ENCODE data around the gene DUSP1.

DUSP1 gene

GRCh38 chr5:172777881-172778814, 7.2 kb upstream of the DUSP1 start:
- TF ChIP-seq GLIS3 (CRISPR knock-in tag; IDR thresholded peaks at IDR 0.05), result no peak
- no peak for TF ChIP-seq TSHZ2 (CRISPR knock-in tag; IDR thresholded peaks at IDR 0.05)
- no peak for TF ChIP-seq ZFP3 (CRISPR knock-in tag; IDR thresholded peaks at IDR 0.05)
- peak; percentile 71 for ATAC-seq

DNA sequence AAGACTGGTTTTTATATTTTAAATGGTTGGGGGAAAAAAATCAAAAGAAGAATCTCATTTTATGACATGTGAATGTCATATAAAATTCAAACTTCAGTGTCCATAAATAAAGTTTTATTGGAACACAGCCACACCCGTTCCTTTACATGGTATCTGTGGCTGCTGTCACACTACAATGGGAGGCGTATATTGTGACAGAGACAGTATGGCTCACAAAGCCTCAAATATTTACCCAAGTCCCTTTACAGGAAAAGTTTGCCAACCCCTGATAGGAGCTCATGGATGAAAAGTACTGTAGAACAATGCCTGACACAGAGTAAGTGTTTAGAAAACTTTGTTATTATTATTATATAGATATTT, 5.2 kb upstream of the DUSP1 start:
- ATAC-seq, result no peak
- TF ChIP-seq GLIS3 (CRISPR knock-in tag; IDR thresholded peaks at IDR 0.05), result no peak
- TF ChIP-seq TSHZ2 (CRISPR knock-in tag; IDR thresholded peaks at IDR 0.05), result no peak
- TF ChIP-seq PPARA (CRISPR knock-in tag; IDR thresholded peaks at IDR 0.05; ENCODE audit: borderline replicate concordance), result no peak
- no peak for TF ChIP-seq PATZ1 (CRISPR knock-in tag; IDR thresholded peaks at IDR 0.05; ENCODE audit: borderline replicate concordance)
- TF ChIP-seq RARB (CRISPR knock-in tag; IDR thresholded peaks at IDR 0.05), result no peak
- no peak for TF ChIP-seq POU6F1 (CRISPR knock-in tag; IDR thresholded peaks at IDR 0.05; ENCODE audit: borderline replicate concordance, low read depth)
- TF ChIP-seq CSDC2 (CRISPR knock-in tag; IDR thresholded peaks at IDR 0.05), result no peak
- no peak for TF ChIP-seq ZNF8 (CRISPR knock-in tag; IDR thresholded peaks at IDR 0.05)
- TF ChIP-seq ZNF70 (CRISPR knock-in tag; IDR thresholded peaks at IDR 0.05), result no peak
- TF ChIP-seq ZNF565 (CRISPR knock-in tag; conservative IDR thresholded peaks at IDR 0.05; ENCODE audit: low read depth), result no peak
- TF ChIP-seq, protein P1, sequence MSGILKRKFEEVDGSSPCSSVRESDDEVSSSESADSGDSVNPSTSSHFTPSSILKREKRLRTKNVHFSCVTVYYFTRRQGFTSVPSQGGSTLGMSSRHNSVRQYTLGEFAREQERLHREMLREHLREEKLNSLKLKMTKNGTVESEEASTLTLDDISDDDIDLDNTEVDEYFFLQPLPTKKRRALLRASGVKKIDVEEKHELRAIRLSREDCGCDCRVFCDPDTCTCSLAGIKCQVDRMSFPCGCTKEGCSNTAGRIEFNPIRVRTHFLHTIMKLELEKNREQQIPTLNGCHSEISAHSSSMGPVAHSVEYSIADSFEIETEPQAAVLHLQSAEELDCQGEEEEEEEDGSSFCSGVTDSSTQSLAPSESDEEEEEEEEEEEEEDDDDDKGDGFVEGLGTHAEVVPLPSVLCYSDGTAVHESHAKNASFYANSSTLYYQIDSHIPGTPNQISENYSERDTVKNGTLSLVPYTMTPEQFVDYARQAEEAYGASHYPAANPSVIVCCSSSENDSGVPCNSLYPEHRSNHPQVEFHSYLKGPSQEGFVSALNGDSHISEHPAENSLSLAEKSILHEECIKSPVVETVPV (CRISPR knock-in tag; IDR thresholded peaks at IDR 0.05), result no peak
- TF ChIP-seq ESRRG (CRISPR knock-in tag; IDR thresholded peaks at IDR 0.05), result no peak
- no peak for TF ChIP-seq TOX (CRISPR knock-in tag; IDR thresholded peaks at IDR 0.05; ENCODE audit: borderline replicate concordance)
- TF ChIP-seq ZFP30 (CRISPR knock-in tag; IDR thresholded peaks at IDR 0.05), result no peak
- TF ChIP-seq ZC3H10 (CRISPR knock-in tag; IDR thresholded peaks at IDR 0.05), result no peak

All from SK-N-SH treated with all-trans-retinoic acid at 6 μM for 48 hours (cell line).